B cell (primary cell): Measurements from ENCODE around the gene CHMP6. TPM values are rescaled to one million over a fixed set of nuclear protein-coding genes. Genes with fewer than 3 reads are reported as not detected.

ENCODE experiments used
- ATAC-seq: fragments of 200-7000 bp; cut with Tn5 transposase; one replicate; pipeline ENCODE4 v1.10.0; 2021; ENCODE audit warnings: low read depth, mild to moderate bottlenecking, moderate number of reproducible peaks, moderate library complexity
- CTCF ChIA-PET: fragments of 350-600 bp; sonication (Branson Sonifier 250); formaldehyde crosslinking; loops from one replicate; lab custom pipeline; 2021; ENCODE audit warnings: antibody characterized with exemption, inconsistent platforms; lab: Charles Lee
- POLR2A ChIA-PET: fragments of 350-600 bp; sonication (Branson Sonifier 250); formaldehyde crosslinking; loops from one replicate; lab custom pipeline; 2021; ENCODE audit warnings: antibody characterized with exemption; lab: Charles Lee
- DNase-seq: peaks from one replicate; pipeline ENCODE4 v3.0.0; 2013
- H2AFZ ChIP-seq: 2 replicates; pipeline ENCODE4 v1.6.1; 2012; ENCODE audit warnings: mild to moderate bottlenecking, low read depth, low read length; ENCODE audit not compliant: insufficient read depth, poor library complexity, severe bottlenecking
- H3K27ac ChIP-seq, 2 donors: 1 replicate in 1 of 2; 2 replicates in 1 of 2; pipeline ENCODE4 v1.5.1; 2012 to 2013; ENCODE audit warnings: low read length in 2 of 2, mild to moderate bottlenecking in 2 of 2, moderate library complexity in 1 of 2
- H3K27me3 ChIP-seq, 4 experiments: fragments of 200-600 bp in 1 of 4; sonication (generic) in 1 of 4; replicated peaks in 1 of 4; 1 replicate in 2 of 4; 2 replicates in 2 of 4; pipeline versions ENCODE4 v1.6.1 to v1.7.0; 2013 to 2016; ENCODE audit warnings: low read length in 3 of 4, mild to moderate bottlenecking in 2 of 4, mixed read lengths in 1 of 4, moderate library complexity in 1 of 4; ENCODE audit not compliant: insufficient read depth in 4 of 4, control insufficient read depth in 3 of 4; ENCODE audit errors: control extremely low read depth in 1 of 4
- H3K36me3 ChIP-seq, 2 experiments: replicated peaks in 1 of 2; 1 replicate in 1 of 2; 2 replicates in 1 of 2; pipeline versions ENCODE4 v1.6.1 to v1.7.1; 2013; ENCODE audit warnings: low read length in 1 of 2; ENCODE audit not compliant: insufficient read depth in 2 of 2, control insufficient read depth in 1 of 2; ENCODE audit errors: control extremely low read depth in 1 of 2, extremely low read depth in 1 of 2
- H3K4me1 ChIP-seq, 2 donors: fragments of 200-600 bp in 1 of 2; sonication (generic) in 1 of 2; 1 replicate in 1 of 2; 2 replicates in 1 of 2; pipeline versions ENCODE4 v1.5.1 to v1.6.1; 2013 to 2017; ENCODE audit warnings: low read length in 2 of 2; ENCODE audit not compliant: control insufficient read depth in 2 of 2, insufficient read depth in 2 of 2
- H3K4me2 ChIP-seq: replicated peaks from 2 replicates; pipeline ENCODE3; 2012; ENCODE audit warnings: mild to moderate bottlenecking, low read depth, low read length; ENCODE audit not compliant: poor library complexity, severe bottlenecking
- H3K4me3 ChIP-seq, 5 experiments: fragments of 200-600 bp in 1 of 5; sonication (generic) in 1 of 5; 1 replicate in 3 of 5; 2 replicates in 2 of 5; pipeline versions ENCODE4 v1.5.1 to v1.7.0; 2011 to 2016; ENCODE audit warnings: low read length in 4 of 5, mild to moderate bottlenecking in 4 of 5, low read depth in 2 of 5, control low read depth in 1 of 5, moderate library complexity in 1 of 5; ENCODE audit not compliant: insufficient read depth in 1 of 5; ENCODE audit errors: control extremely low read depth in 1 of 5, extremely low read depth in 1 of 5
- H3K79me2 ChIP-seq: fragments of 200-600 bp; sonication (generic); one replicate; pipeline ENCODE4 v1.6.0; 2016; ENCODE audit warnings: low read length; ENCODE audit not compliant: control insufficient read depth, insufficient read depth
- H3K9ac ChIP-seq: fragments of 200-600 bp; sonication (generic); 2 replicates; pipeline ENCODE4 v1.6.1; 2017; ENCODE audit warnings: mild to moderate bottlenecking, low read length, moderate library complexity
- H3K9me3 ChIP-seq, 3 donors: one replicate each; pipeline versions ENCODE4 v1.6.1 to v1.7.1; 2013; ENCODE audit warnings: low read length in 2 of 3; ENCODE audit not compliant: control insufficient read depth in 2 of 3, insufficient read depth in 1 of 3; ENCODE audit errors: control extremely low read depth in 1 of 3
- H4K20me1 ChIP-seq: 2 replicates; pipeline ENCODE4 v1.6.0; 2012; ENCODE audit warnings: mild to moderate bottlenecking, low read length; ENCODE audit not compliant: insufficient read depth, control insufficient read depth, poor library complexity, severe bottlenecking
- H3K27ac Mint-ChIP-seq: one replicate; pipeline ENCODE4 v1.8.0; 2021; ENCODE audit warnings: mixed read lengths
- H3K27me3 Mint-ChIP-seq: one replicate; pipeline ENCODE4 v1.8.0; 2021; ENCODE audit warnings: mixed read lengths
- H3K4me1 Mint-ChIP-seq: one replicate; pipeline ENCODE4 v1.8.0; 2021; ENCODE audit warnings: mixed read lengths
- H3K4me3 Mint-ChIP-seq: one replicate; pipeline ENCODE4 v1.8.0; 2021; ENCODE audit warnings: mixed read lengths
- H3K9me3 Mint-ChIP-seq: one replicate; pipeline ENCODE4 v1.8.0; 2022; ENCODE audit warnings: mixed read lengths; ENCODE audit not compliant: insufficient read depth
- EZH2 ChIP-seq: IDR thresholded peaks from 2 replicates; pipeline ENCODE4 v1.6.1; 2012; ENCODE audit warnings: borderline replicate concordance, low read depth, mild to moderate bottlenecking, moderate library complexity, low read length; ENCODE audit not compliant: insufficient read depth, poor library complexity, severe bottlenecking
- WGBS: methylation state at CpG from one replicate; pipeline ENCODE4 v1.1.5; 2013; ENCODE audit warnings: missing lambda C conversion rate; ENCODE audit not compliant: insufficient coverage; 5-methylcytosine and 5-hydroxymethylcytosine counted together
- intact Hi-C: fragments of 100-400 bp; cut with micrococcal nuclease; formaldehyde crosslinking; loops from one replicate; pipeline ENCODE4 v1.10.0; 2022
- polyA plus RNA-seq: library from polyadenylated mRNA; depleted of rRNA; stranded (reverse); fragments of >200 nt; gene quantifications from 2 replicates; pipeline ENCODE4 v1.2.3, GENCODE V29; 2012
- total RNA-seq, 2 donors: library from RNA; stranded (reverse); fragments of 120-200 nt in 1 of 2; gene quantifications; 1 replicate in 1 of 2; 2 replicates in 1 of 2; pipeline versions ENCODE4 v1.2.3 to v1.2.4, GENCODE V29; 2013 to 2022
- TF ChIP-seq, protein P1 (sequence below): fragments of 200-600 bp; IDR thresholded peaks from one replicate; pipeline ENCODE4 v1.8.0; 2022; ENCODE audit warnings: antibody characterized with exemption, mild to moderate bottlenecking

Gene CHMP6
- total and polyA plus RNA-seq, 2 donors (not counting 1 experiment from before 2014, with no cell fraction given): 21.2 to 46.2 TPM

DNA sequence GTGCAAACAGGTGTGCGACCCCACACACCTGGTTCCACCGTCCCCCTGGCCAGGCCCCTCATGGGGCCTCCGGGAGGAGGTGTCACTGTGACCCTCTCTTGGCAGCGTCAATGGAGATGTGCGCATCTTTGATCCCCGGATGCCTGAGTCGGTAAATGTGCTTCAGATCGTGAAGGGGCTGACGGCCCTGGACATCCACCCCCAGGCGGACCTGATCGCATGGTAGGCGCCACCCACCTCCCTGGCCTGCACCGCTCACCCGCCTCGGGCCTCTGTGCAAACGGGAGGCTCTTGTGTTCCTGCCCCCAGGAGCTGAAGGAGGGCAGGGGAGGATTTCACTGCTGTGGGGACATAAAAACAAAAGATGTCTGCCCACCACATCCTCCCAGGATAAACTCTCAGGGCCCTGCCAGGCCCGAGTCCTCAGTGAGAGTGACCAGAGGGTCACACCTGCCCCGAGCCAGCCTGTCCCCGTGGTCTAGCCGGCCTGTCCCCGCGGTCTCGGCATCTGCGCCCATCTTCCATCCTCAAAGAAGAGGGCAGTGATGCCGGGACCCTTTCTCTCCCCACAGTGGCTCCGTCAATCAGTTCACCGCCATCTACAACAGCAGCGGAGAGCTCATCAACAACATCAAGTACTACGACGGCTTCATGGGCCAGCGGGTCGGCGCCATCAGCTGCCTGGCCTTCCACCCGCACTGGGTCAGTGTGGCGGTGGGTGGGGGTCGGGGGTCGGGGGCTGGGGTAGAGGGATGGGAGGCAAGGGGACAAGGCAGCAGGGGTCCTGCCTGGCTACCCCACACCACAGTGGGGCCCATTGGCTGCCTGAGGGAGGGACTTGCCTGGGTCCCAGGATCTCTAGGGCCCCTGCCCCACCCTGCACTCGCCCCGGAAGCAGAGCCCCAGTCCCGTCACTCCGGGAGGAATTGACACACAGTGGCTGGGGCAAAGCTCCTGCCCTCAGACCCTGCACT, 29.0 kb upstream of the CHMP6 start:
- Mint-ChIP-seq H3K4me3 (no peak overlapping the region), H3K9me3 (no peaks in the 10 kb centered on the region), H3K4me1 (no peaks in the 10 kb centered on the region), H3K27me3 (no peaks in the 10 kb centered on the region), H3K27ac (no peak overlapping the region)
- no peaks in the 10 kb centered on the region for H3K79me2 ChIP-seq
- H4K20me1 ChIP-seq: no peaks in the 10 kb centered on the region
- no peak overlapping the region for H3K27ac ChIP-seq
- H3K9ac ChIP-seq: no peak overlapping the region
- H3K36me3 ChIP-seq: peaks cover 0 to 2% of the 10 kb centered on the region in 2 experiments
- H3K4me1 ChIP-seq: peaks cover 0 to 8% of the 10 kb centered on the region in 2 donors
- WGBS: 96% methylated on average over 29 of the region's 41 CpGs
- DNase-seq: no peak
- no peak for ATAC-seq
- H3K4me2 ChIP-seq: no peak overlapping the region
- no peak overlapping the region for H3K4me3 ChIP-seq
- TF ChIP-seq EZH2: no peak
- TF ChIP-seq, protein P1, sequence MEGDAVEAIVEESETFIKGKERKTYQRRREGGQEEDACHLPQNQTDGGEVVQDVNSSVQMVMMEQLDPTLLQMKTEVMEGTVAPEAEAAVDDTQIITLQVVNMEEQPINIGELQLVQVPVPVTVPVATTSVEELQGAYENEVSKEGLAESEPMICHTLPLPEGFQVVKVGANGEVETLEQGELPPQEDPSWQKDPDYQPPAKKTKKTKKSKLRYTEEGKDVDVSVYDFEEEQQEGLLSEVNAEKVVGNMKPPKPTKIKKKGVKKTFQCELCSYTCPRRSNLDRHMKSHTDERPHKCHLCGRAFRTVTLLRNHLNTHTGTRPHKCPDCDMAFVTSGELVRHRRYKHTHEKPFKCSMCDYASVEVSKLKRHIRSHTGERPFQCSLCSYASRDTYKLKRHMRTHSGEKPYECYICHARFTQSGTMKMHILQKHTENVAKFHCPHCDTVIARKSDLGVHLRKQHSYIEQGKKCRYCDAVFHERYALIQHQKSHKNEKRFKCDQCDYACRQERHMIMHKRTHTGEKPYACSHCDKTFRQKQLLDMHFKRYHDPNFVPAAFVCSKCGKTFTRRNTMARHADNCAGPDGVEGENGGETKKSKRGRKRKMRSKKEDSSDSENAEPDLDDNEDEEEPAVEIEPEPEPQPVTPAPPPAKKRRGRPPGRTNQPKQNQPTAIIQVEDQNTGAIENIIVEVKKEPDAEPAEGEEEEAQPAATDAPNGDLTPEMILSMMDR: no peak
- CTCF ChIA-PET: interaction anchor here (1.2 kb wide), 1 partner anchor 8 kb away, joined by 3 read pairs; no protein-coding TSS in a partner anchor
- no peaks in the 10 kb centered on the region for H3K9me3 ChIP-seq
- intact Hi-C loops: no loop called here
- POLR2A ChIA-PET: no interaction called here
- H2AFZ ChIP-seq: no peak overlapping the region
- H3K27me3 ChIP-seq: no peaks in the 10 kb centered on the region
